ENCODE data around the gene LAT. TPM values are rescaled to one million over a fixed set of nuclear protein-coding genes. Genes with fewer than 3 reads are reported as not detected.

LAT gene
- total RNA-seq, 1 donor from 2014 or later = 0.52 TPM

DNA sequence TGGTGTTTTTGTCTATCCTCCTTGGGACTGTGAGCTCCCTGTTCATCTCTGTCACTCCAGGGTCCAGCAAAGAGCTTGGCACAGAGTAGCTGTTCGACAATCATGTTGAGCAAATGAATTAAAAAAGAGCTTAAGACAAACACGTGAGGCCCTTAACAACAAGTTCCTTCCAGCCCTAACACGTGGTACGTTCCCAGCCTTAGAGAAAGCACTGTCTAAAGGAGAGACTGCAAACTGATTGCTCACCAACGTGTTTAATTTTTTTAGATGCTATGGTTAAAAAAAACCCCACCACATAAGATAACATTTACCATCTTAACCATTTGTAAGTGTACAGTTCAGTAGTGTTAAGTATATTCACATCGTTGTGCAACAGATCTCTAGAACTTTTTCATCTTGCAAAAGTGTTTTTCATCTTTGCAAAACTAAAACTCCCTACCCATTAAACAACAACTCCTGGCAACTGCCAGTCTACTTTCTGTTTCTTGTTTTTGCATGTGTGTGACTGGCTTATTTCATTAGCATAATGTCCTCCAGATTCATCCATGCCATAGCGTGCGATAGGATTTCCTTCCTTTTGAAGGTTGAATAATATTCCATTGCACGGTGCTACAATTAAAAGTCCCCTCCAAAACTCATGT is 28.2 kb downstream of the LAT start:
- H3K9ac ChIP-seq (ENCODE audit: low read depth in 1 of 3, low read length in 3 of 3) = no peak overlapping the region

GRCh38 chr16:29014561-29015069 is 29.8 kb downstream of the LAT start:
- Histone ChIP-seq H3K9ac (ENCODE audit: low read depth in 1 of 3, low read length in 3 of 3) (no peak overlapping the region), H3K4me1 (ENCODE audit: control insufficient read depth in 3 of 3, insufficient read depth in 3 of 3, low read length in 3 of 3) (no peaks in the 10 kb centered on the region), H3K27ac (ENCODE audit: low read depth, low read length) (no peak overlapping the region)

More for the DNA sequence above, 28.2 kb downstream of the LAT start:
- Histone ChIP-seq H3K27me3 (ENCODE audit: control insufficient read depth in 3 of 3, insufficient read depth in 3 of 3, low read length in 3 of 3) (peaks cover 0 to 4% (median 3%) of the 10 kb centered on the region in 3 donors), H3K4me3 (ENCODE audit: low read length in 3 of 3) (no peak overlapping the region), H3K36me3 (ENCODE audit: control insufficient read depth in 3 of 3, insufficient read depth in 3 of 3, low read length in 3 of 3) (no peaks in the 10 kb centered on the region), H3K4me1 (ENCODE audit: control insufficient read depth in 3 of 3, insufficient read depth in 3 of 3, low read length in 3 of 3) (no peaks in the 10 kb centered on the region), H3K9me3 (ENCODE audit: control insufficient read depth in 3 of 3, low read length in 3 of 3) (no peaks in the 10 kb centered on the region), H3K27ac (ENCODE audit: low read depth, low read length) (no peak overlapping the region)

GRCh38 chr16:29022196-29022595 is 37.3 kb downstream of the LAT start:
- H3K4me3 ChIP-seq (ENCODE audit: low read length in 3 of 3) = no peak overlapping the region
- peaks cover 0 to 8% (median 6%) of the 10 kb centered on the region in 3 donors for H3K27me3 ChIP-seq (ENCODE audit: control insufficient read depth in 3 of 3, insufficient read depth in 3 of 3, low read length in 3 of 3)
- no peaks in the 10 kb centered on the region for H3K9me3 ChIP-seq (ENCODE audit: control insufficient read depth in 3 of 3, low read length in 3 of 3)
- H3K4me1 ChIP-seq (ENCODE audit: control insufficient read depth in 3 of 3, insufficient read depth in 3 of 3, low read length in 3 of 3) = no peaks in the 10 kb centered on the region
- H3K27ac ChIP-seq (ENCODE audit: low read depth, low read length) = no peak overlapping the region
- H3K36me3 ChIP-seq (ENCODE audit: control insufficient read depth in 3 of 3, insufficient read depth in 3 of 3, low read length in 3 of 3) = no peaks in the 10 kb centered on the region
- no peak overlapping the region for H3K9ac ChIP-seq (ENCODE audit: low read depth in 1 of 3, low read length in 3 of 3)

More at GRCh38 chr16:29014561-29015069, 29.8 kb downstream of the LAT start:
- no peaks in the 10 kb centered on the region for H3K9me3 ChIP-seq (ENCODE audit: control insufficient read depth in 3 of 3, low read length in 3 of 3)
- H3K4me3 ChIP-seq (ENCODE audit: low read length in 3 of 3) = no peak overlapping the region
- H3K36me3 ChIP-seq (ENCODE audit: control insufficient read depth in 3 of 3, insufficient read depth in 3 of 3, low read length in 3 of 3) = no peaks in the 10 kb centered on the region
- peaks cover 0 to 3% (median 0%) of the 10 kb centered on the region in 3 donors for H3K27me3 ChIP-seq (ENCODE audit: control insufficient read depth in 3 of 3, insufficient read depth in 3 of 3, low read length in 3 of 3)

- peaks cover 0 to 14% (median 12%) of the 10 kb centered on the region in 3 donors for H3K27me3 ChIP-seq (ENCODE audit: control insufficient read depth in 3 of 3, insufficient read depth in 3 of 3, low read length in 3 of 3)
- no peaks in the 10 kb centered on the region for H3K36me3 ChIP-seq (ENCODE audit: control insufficient read depth in 3 of 3, insufficient read depth in 3 of 3, low read length in 3 of 3)
Measured at GRCh38 chr16:29023279-29024277, 38.7 kb downstream of the LAT start.

GRCh38 chr16:29024278-29024677 is 39.4 kb downstream of the LAT start:
- Histone ChIP-seq H3K27ac (ENCODE audit: low read depth, low read length) (no peak overlapping the region), H3K4me1 (ENCODE audit: control insufficient read depth in 3 of 3, insufficient read depth in 3 of 3, low read length in 3 of 3) (peaks cover 0 to 5% (median 0%) of the 10 kb centered on the region in 3 donors), H3K36me3 (ENCODE audit: control insufficient read depth in 3 of 3, insufficient read depth in 3 of 3, low read length in 3 of 3) (no peaks in the 10 kb centered on the region), H3K9ac (ENCODE audit: low read depth in 1 of 3, low read length in 3 of 3) (no peak overlapping the region), H3K27me3 (ENCODE audit: control insufficient read depth in 3 of 3, insufficient read depth in 3 of 3, low read length in 3 of 3) (peaks cover 0 to 20% (median 14%) of the 10 kb centered on the region in 3 donors), H3K4me3 (ENCODE audit: low read length in 3 of 3) (no peak overlapping the region), H3K9me3 (ENCODE audit: control insufficient read depth in 3 of 3, low read length in 3 of 3) (no peaks in the 10 kb centered on the region)

More at GRCh38 chr16:29023279-29024277, 38.7 kb downstream of the LAT start:
- Histone ChIP-seq H3K9ac (ENCODE audit: low read depth in 1 of 3, low read length in 3 of 3) (no peak overlapping the region), H3K9me3 (ENCODE audit: control insufficient read depth in 3 of 3, low read length in 3 of 3) (no peaks in the 10 kb centered on the region), H3K4me1 (ENCODE audit: control insufficient read depth in 3 of 3, insufficient read depth in 3 of 3, low read length in 3 of 3) (peaks cover 0 to 1% (median 0%) of the 10 kb centered on the region in 3 donors), H3K4me3 (ENCODE audit: low read length in 3 of 3) (no peak overlapping the region), H3K27ac (ENCODE audit: low read depth, low read length) (no peak overlapping the region)

- Histone ChIP-seq H3K9me3 (ENCODE audit: control insufficient read depth in 3 of 3, low read length in 3 of 3) (no peaks in the 10 kb centered on the region), H3K27ac (ENCODE audit: low read depth, low read length) (no peak overlapping the region), H3K27me3 (ENCODE audit: control insufficient read depth in 3 of 3, insufficient read depth in 3 of 3, low read length in 3 of 3) (peaks cover 0 to 23% (median 16%) of the 10 kb centered on the region in 3 donors), H3K4me3 (ENCODE audit: low read length in 3 of 3) (no peak overlapping the region), H3K36me3 (ENCODE audit: control insufficient read depth in 3 of 3, insufficient read depth in 3 of 3, low read length in 3 of 3) (no peaks in the 10 kb centered on the region), H3K9ac (ENCODE audit: low read depth in 1 of 3, low read length in 3 of 3) (no peak overlapping the region), H3K4me1 (ENCODE audit: control insufficient read depth in 3 of 3, insufficient read depth in 3 of 3, low read length in 3 of 3) (peaks cover 0 to 5% (median 0%) of the 10 kb centered on the region in 3 donors)
Measured at GRCh38 chr16:29025218-29025617, 40.4 kb downstream of the LAT start.

GRCh38 chr16:29025735-29026134 is 40.9 kb downstream of the LAT start:
- H3K4me3 ChIP-seq (ENCODE audit: low read length in 3 of 3) = no peak overlapping the region
- H3K36me3 ChIP-seq (ENCODE audit: control insufficient read depth in 3 of 3, insufficient read depth in 3 of 3, low read length in 3 of 3) = no peaks in the 10 kb centered on the region
- H3K27me3 ChIP-seq (ENCODE audit: control insufficient read depth in 3 of 3, insufficient read depth in 3 of 3, low read length in 3 of 3) = peaks cover 0 to 23% (median 16%) of the 10 kb centered on the region in 3 donors
- H3K9ac ChIP-seq (ENCODE audit: low read depth in 1 of 3, low read length in 3 of 3) = no peak overlapping the region
- H3K4me1 ChIP-seq (ENCODE audit: control insufficient read depth in 3 of 3, insufficient read depth in 3 of 3, low read length in 3 of 3) = peaks cover 0 to 5% (median 0%) of the 10 kb centered on the region in 3 donors
- no peaks in the 10 kb centered on the region for H3K9me3 ChIP-seq (ENCODE audit: control insufficient read depth in 3 of 3, low read length in 3 of 3)
- no peak overlapping the region for H3K27ac ChIP-seq (ENCODE audit: low read depth, low read length)

- Histone ChIP-seq H3K27ac (ENCODE audit: low read depth, low read length) (no peak overlapping the region), H3K4me3 (ENCODE audit: low read length in 3 of 3) (no peak overlapping the region), H3K27me3 (ENCODE audit: control insufficient read depth in 3 of 3, insufficient read depth in 3 of 3, low read length in 3 of 3) (peaks cover 0 to 23% (median 16%) of the 10 kb centered on the region in 3 donors), H3K9ac (ENCODE audit: low read depth in 1 of 3, low read length in 3 of 3) (no peak overlapping the region), H3K9me3 (ENCODE audit: control insufficient read depth in 3 of 3, low read length in 3 of 3) (no peaks in the 10 kb centered on the region), H3K4me1 (ENCODE audit: control insufficient read depth in 3 of 3, insufficient read depth in 3 of 3, low read length in 3 of 3) (peaks cover 0 to 5% (median 0%) of the 10 kb centered on the region in 3 donors), H3K36me3 (ENCODE audit: control insufficient read depth in 3 of 3, insufficient read depth in 3 of 3, low read length in 3 of 3) (no peaks in the 10 kb centered on the region)
Measured at GRCh38 chr16:29028457-29029167, 43.8 kb downstream of the LAT start.

GRCh38 chr16:29029168-29029994 is 44.5 kb downstream of the LAT start:
- Histone ChIP-seq H3K4me1 (ENCODE audit: control insufficient read depth in 3 of 3, insufficient read depth in 3 of 3, low read length in 3 of 3) (peaks cover 0 to 5% (median 0%) of the 10 kb centered on the region in 3 donors), H3K9ac (ENCODE audit: low read depth in 1 of 3, low read length in 3 of 3) (no peak overlapping the region), H3K9me3 (ENCODE audit: control insufficient read depth in 3 of 3, low read length in 3 of 3) (no peaks in the 10 kb centered on the region), H3K27me3 (ENCODE audit: control insufficient read depth in 3 of 3, insufficient read depth in 3 of 3, low read length in 3 of 3) (peaks cover 0 to 18% (median 10%) of the 10 kb centered on the region in 3 donors), H3K36me3 (ENCODE audit: control insufficient read depth in 3 of 3, insufficient read depth in 3 of 3, low read length in 3 of 3) (no peaks in the 10 kb centered on the region), H3K4me3 (ENCODE audit: low read length in 3 of 3) (no peak overlapping the region), H3K27ac (ENCODE audit: low read depth, low read length) (no peak overlapping the region)

Measured in skeletal muscle tissue (tissue), 4 donors.